ENCODE data around the gene CARS1.
"Not testable (repeated sequence)": the region's sequence is repeated elsewhere in the genome, so short reads cannot be mapped to it uniquely, and the experiment has no call there.

Gene CARS1

GRCh38 chr11:3089236-3090061 lies 32.2 kb upstream of the CARS1 start:
- no peak for DNase-seq

DNA sequence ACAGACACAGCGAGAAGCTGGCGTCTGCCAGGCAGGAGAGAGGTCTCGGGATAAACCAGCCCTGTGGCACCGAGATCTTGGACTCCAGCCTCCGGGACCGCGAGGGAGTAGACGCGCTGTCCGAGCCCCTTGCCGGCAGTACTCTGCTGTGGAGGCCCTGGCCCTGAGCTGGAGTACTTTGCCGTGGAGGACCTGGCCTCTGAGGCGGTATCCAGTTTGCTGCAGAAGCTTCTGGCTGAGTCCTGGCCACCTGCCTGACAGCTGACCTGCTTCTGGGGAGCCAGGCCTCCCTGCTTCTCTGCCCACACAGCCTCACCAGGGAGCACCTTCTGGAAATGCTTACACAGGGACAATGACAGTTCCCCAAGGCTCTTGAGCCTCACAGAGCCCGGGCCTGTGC lies 31.6 kb upstream of the CARS1 start:
- no peak for DNase-seq

DNA sequence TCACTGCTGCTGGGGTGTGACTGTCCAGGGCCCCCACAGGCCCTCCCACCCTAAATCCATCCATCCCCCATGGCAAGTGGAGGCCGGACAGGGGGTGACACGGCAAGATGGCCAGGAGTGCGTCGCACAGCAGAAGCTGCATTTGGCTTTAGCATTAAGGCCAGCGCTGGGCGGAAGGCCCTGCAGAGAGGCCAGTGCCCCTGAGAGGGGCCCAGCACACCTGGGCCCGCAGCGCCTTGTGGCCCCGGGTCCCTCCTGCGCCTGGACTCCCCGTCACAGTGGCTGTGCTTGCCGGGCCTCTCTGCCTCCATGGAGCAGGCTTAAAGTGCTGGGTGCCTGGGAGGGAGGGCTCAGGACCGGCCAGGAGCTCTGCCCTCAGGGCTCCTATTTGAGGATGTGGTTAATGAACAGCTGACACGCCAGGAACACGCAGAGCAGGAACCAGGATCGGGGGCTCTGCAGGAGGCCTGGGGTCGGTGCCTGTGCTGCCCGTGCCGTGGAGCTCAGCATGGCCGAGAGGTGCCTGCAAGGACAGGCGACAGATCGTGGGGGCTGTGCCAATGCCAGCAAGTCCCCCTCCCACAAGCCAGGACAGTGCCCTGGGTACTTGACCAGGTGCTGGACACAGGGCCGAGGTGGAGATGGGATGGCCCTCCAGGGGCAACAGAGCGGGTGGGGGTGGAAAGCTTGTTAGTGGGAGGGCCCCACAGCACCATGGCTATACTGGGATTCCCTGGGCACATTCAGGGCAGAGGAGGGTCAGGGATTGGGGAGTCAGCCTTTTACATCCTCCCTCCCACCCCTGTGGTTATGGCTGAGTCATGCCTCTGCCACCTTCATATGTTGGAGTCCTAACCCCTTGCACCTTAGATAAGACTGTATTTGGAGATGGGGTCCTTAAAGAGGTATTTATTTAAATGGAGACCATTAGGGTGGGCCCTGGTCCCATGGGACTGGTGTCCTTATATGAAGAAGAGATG lies 30.9 kb upstream of the CARS1 start:
- no peak for DNase-seq

- DNase-seq: no peak
These were observed 30.1 kb upstream of the CARS1 start for GRCh38 chr11:3087373-3087772.

GRCh38 chr11:3086671-3087150 lies 29.5 kb upstream of the CARS1 start:
- no peak for DNase-seq

GRCh38 chr11:3086114-3086513 lies 28.9 kb upstream of the CARS1 start:
- no peak for DNase-seq

DNA sequence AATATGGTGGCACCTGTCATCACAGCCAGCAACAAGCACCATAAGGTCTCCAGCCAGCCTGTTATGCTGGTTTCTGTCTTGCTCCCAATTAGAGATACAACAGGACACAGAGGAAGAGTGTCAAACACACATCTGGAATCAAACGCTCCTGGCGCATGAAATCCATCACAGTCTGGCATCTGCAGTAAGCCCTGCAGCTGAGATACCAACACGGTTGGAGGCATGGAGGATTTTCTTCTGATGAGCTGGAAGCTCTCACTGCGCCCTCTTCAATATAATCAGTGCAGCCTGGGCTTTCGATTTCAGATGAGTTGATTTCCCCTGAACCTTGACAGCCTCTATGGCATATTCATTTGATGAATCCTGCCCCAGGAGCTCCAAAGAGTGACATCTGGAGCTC lies 27.8 kb upstream of the CARS1 start:
- no peak for DNase-seq

- DNase-seq: no peak
These were observed 26.1 kb upstream of the CARS1 start for GRCh38 chr11:3083321-3083720.

- DNase-seq: no peak
These were observed 24.1 kb upstream of the CARS1 start for GRCh38 chr11:3081386-3081751.

- DNase-seq: no peak
These were observed 23.6 kb upstream of the CARS1 start for GRCh38 chr11:3080733-3081385.

DNA sequence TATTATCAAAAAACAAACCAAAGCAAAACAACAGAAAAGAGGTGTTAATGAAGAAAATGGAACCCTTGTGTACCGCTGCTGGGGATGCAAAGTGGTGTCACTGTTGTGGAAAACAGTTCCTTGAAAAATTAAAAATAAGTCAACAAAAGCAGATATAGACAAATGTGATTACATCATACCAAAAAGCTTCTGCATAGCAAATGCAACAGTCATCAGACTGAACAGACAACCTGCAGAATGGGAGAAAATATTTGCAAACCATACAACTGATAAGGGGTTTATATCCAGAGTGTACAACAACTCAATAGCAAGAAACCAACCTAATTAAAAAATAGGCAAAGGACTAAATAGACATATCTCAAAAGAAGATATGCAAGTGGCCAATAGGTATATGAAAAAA lies 22.9 kb upstream of the CARS1 start:
- no peak for DNase-seq

DNA sequence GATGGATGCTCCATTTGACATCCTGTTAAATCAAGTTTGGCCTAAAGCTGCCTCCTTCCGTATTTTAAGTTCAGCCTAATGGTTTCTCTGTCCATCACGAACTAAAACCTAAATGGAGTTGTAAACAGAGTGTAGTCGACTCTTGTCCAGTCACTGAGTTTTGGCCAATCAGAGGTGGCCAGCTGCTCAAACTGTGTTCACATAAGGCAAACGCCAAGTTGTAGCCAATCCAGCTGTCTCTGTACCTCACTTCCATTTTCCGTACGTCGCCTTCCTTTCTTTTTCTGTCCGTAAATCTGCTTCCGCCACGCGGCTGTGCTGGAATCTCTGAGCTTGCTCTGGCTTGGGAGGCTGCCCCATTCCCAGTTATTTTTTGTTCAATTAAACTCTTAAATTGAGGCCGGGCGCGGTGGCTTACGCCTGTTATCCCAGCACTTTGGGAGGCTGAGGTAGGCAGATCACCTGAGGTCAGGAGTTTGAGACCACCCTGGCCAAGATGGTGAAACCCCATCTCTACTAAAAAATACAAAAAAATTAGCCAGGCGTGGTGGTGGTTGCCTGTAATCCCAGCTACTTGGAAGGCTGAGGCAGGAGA lies 20.7 kb upstream of the CARS1 start:
- DNase-seq: no peak

GRCh38 chr11:3077189-3077836 lies 20.1 kb upstream of the CARS1 start:
- no peak for DNase-seq

- DNase-seq: no peak
These were observed 17.8 kb upstream of the CARS1 start for GRCh38 chr11:3074912-3075589.

GRCh38 chr11:3073029-3073435 lies 15.8 kb upstream of the CARS1 start:
- no peak for DNase-seq

- DNase-seq: no peak
These were observed 12.2 kb upstream of the CARS1 start for GRCh38 chr11:3069425-3069824.

- not testable (repeated sequence) for DNase-seq
These were observed 9.1 kb upstream of the CARS1 start for GRCh38 chr11:3066308-3066707.

DNA sequence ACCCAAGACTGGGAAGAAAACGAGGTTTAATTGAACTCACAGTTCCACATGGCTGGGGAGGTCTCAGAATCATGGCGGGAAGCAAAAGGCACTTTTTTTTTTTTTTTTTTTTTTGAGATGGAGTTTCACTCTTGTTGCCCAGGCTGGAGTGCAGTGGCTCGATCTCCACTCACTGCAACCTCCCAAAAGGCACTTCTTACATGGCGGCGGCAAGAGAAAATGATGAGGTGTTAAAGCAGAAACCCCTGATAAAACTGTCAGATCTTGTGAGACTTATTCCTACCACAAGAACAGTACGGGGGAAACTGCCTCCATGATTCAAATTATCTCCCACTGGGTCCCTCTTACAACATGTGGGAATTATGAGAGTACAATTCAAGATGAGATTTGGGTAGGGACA lies 7.5 kb upstream of the CARS1 start:
- not testable (repeated sequence) for DNase-seq

DNA sequence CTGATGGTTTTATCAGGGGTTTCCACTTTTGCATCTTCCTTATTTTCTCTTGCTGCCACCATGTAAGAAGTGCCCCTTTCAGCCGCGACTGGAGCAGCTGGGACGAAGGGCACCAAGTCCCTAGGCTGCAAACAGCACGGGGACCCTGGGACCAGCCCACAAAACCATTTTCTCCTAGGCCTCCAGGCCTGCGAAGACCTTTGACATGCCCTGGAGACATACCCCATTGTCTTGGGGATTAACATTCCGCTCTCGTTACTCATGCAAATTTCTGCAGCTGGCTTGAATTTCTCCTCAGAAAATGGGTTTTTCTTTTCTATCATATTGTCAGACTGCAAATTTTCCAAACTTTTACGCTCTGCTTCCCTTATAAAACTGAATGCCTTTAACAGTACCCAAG lies 6.7 kb upstream of the CARS1 start:
- DNase-seq: not testable (repeated sequence)

DNA sequence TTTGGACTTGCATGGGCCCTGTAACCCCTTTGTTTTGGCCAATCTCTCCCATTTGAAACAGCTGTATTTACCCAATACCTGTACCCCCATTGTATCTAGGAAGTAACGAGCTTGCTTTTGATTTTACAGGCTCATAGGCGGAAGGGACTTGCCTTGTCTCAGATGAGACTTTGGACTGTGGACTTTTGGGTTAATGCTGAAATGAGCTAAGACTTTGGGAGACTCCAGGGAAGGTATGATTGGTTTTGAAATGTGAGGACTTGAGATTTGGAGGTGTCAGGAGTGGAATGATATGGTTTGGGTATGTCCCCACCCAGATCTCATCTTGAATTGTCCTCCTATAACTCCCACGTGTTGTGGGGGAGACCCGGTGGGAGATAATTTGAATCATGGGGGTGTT lies 6.2 kb upstream of the CARS1 start:
- DNase-seq: not testable (repeated sequence)

DNA sequence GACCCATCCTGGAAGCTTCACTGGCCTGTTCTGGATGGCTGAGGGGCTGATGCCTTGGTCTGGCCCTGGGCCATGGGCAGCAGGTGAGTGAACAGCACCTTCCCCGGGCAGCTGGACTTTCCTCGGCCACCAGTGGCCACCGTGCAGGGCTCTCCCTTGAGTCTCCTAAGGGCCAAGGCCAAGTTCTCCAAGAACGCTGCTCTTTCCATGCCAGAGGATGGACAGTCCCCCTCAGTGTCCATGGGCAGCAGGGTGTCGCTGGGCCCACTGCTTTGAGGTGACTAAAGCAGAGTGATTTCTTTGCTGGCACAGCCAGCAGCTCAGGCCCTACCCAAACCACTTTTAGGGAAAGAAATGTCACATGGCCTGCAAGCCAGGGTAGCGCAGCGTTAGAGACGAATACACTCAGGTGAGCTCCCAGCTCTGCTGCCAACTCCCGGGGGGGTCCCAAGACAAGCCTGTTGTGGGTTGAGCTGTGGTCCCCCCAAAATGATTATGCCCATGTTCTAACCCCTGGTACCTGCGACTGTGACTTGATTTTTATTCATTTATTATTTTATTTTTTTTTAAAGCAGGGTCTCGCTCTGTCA lies 3.3 kb upstream of the CARS1 start:
- DNase-seq: no peak

Data from CD4-positive, alpha-beta T cell treated with Interleukin-10 for 1 hour (primary cell).